ENCODE results near the gene TMEM132C.

The TMEM132C gene

GRCh38 chr12:128607641-128608040 lies 340.7 kb downstream of the TMEM132C start:
- no peak for DNase-seq (ENCODE audit: low read depth in 2 of 2)

DNA sequence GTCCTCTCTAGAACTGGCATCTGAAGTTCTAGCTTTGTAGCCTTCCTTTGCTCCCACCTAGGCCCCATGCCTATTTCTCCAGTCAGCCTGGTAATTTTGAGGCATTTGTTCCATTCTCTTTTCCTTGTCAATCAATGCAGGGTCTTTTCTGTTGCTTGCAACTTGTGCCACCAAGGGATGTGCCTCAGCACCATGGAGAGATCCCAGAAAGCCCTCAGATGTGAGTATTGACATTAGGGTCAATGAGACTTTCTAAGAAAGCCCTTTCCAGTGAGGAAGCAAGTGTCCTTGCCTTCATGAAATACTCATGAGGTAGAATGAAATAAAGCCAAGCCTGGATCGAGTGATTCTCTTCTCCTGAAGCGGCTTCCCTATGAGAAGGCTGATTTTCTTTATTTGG lies 342.9 kb downstream of the TMEM132C start:
- DNase-seq (ENCODE audit: low read depth in 2 of 2), result no peak

DNA sequence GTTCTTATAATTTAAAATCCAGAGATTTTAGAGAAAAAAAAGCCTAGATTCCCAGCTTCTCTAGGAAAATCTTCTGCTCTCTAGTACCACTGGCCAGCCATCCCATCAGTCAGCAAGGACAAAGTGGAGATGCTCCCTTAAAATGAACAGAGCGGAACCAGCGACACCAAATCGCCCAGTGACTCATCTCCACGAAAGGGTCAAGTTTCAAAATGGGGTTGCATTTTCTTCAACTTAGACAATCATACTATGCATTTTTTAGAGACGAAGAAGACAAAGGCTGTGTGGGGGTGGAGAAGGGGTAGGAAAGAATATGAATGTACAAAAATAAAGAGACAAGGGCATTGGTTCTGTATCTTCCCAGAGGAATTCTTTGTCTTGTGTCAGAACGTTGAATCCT lies 344.8 kb downstream of the TMEM132C start:
- DNase-seq (ENCODE audit: low read depth in 2 of 2), result no peak

DNA sequence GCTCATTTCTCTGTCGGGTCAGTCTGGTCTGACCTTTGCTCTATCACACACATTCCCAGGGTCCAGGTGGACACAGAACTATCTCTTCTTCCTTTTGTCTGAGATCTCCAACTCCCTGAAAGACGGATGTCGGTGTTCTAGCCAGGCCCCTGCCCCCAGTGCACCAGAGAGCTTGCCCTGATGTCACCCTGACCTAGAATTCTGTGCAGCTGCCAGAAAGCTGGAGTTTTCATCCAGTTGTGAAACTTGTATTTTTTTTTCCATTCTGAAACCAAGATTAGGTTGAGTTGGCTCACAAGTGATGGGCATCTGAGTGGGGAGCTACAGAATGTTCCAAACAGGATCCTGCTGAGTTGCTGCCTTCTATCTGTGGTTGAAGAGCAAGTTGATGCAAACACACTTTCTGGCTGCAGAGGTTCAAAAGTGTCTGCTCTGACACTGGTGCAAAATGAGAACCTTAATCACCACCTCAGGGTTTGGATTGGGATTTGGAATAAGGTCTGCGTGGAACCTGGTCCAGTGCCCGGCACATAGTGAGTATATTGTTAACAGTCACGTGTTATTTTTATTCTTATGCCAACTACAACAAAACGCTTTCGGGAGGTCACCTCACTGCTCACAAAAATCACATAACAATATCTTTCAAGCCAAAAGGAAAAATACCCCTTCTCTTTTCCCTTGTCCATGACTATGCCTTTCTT lies 345.3 kb downstream of the TMEM132C start:
- DNase-seq (ENCODE audit: low read depth in 2 of 2), result no peak

- no peak for DNase-seq (ENCODE audit: low read depth in 2 of 2)
Measured at GRCh38 chr12:128613837-128614590, 347.0 kb downstream of the TMEM132C start.

- DNase-seq (ENCODE audit: low read depth in 2 of 2), result no peak
Measured at GRCh38 chr12:128617304-128617833, 350.4 kb downstream of the TMEM132C start.

GRCh38 chr12:128619263-128619662 lies 352.3 kb downstream of the TMEM132C start:
- no peak for DNase-seq (ENCODE audit: low read depth in 2 of 2)

DNA sequence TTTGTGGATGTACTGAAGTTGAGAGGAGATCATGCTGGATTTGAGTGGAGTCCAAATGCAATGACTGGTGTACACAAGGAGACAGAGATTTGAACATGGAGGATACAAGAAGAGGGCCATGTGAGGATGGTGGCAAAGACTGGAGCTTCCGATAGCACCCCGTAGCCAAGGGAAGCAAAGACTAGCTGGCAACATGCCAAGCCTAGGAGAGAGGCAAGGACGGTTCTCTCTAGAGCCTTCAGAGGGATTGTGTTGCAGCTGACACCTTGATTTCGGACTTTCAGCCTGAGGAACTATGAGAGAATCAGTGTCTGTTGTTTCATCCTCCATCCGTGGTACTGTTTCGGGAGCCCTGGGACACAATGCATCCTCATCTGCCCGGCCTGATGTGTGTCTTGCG lies 354.3 kb downstream of the TMEM132C start:
- DNase-seq (ENCODE audit: low read depth in 2 of 2), result no peak

GRCh38 chr12:128623748-128624147 lies 356.8 kb downstream of the TMEM132C start:
- no peak for DNase-seq (ENCODE audit: low read depth in 2 of 2)

GRCh38 chr12:128626808-128627320 lies 359.9 kb downstream of the TMEM132C start:
- no peak for DNase-seq (ENCODE audit: low read depth in 2 of 2)

DNA sequence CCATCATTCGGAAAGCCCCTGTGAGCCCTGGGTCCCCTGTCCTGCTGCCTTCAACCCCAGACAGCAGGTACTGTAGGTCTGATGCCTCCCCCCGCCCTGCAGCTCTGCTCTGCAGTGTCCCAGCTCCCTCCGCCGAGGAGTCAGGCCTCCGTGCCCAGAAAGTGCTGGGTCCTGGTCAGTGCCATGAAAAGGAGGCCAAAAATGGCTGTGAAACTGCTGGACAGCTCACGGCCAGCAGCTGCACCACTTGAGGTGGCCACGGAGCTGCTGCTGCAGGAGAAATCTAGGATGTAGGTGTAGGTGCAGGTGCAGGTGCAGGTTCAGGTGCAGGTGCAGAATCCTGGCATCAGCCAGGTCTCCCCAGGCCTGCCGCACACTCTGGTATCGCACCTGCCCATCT lies 360.7 kb downstream of the TMEM132C start:
- DNase-seq (ENCODE audit: low read depth in 2 of 2), result no peak

GRCh38 chr12:128629979-128630378 lies 363.0 kb downstream of the TMEM132C start:
- DNase-seq (ENCODE audit: low read depth in 2 of 2), result no peak

- no peak for DNase-seq (ENCODE audit: low read depth in 2 of 2)
Measured at GRCh38 chr12:128637642-128638606, 371.0 kb downstream of the TMEM132C start.

GRCh38 chr12:128639089-128639488 lies 372.1 kb downstream of the TMEM132C start:
- DNase-seq (ENCODE audit: low read depth in 2 of 2), result no peak

GRCh38 chr12:128643155-128643554 lies 376.2 kb downstream of the TMEM132C start:
- DNase-seq (ENCODE audit: low read depth in 2 of 2), result no peak

GRCh38 chr12:128644664-128645296 lies 377.8 kb downstream of the TMEM132C start:
- peak in 1 of 2 donors; percentile 13 for DNase-seq (ENCODE audit: low read depth in 2 of 2)

GRCh38 chr12:128649902-128650301 lies 382.9 kb downstream of the TMEM132C start:
- DNase-seq (ENCODE audit: low read depth in 2 of 2), result no peak

DNA sequence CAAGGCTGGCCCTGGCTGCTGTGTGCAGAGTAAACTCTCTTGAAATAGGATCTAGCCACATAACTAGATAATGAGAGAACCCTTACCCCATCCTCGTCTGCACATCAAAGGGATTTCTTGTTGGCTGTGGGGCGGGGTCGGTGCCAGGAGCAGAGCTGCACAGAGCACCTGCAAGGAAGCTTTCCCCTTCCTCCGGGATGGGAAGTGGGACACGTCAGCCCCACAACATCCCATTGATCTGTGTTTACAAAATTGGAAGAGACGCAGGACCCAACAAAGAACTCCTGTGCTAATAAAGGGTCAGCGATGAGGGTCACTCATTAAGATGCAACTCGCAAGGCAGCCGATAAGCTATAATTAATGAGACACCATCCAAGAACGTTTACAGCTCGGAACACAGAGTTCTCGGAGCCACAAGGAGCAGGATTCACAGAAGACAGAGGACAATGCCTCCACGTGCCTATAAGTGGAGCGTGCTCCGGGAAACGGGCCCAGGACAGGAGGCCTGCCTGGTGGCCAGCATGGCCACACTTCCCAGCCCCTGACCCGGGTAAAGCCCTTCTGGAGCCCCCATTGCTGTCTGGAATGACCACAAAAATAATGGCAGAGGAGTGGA lies 385.3 kb downstream of the TMEM132C start:
- no peak for DNase-seq (ENCODE audit: low read depth in 2 of 2)

DNA sequence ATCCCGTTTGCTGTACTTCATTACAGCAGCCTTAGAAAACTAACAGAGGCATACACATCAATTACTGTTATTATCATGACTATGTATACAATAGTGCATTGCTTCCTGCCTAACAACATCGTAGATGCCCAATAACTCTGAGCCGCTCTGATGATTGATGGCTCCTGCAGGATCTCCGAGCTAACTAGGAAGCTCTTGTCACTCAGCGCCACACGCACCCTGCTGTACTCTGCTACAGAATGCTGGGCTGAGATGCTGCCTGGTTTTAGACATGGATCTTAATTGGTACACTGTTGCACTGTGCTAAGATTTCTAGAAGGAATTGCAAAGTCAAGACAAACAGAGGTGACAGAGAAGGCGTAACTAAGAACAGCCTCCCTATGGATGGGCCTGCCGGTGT lies 387.5 kb downstream of the TMEM132C start:
- no peak for DNase-seq (ENCODE audit: low read depth in 2 of 2)

GRCh38 chr12:128657378-128657777 lies 390.4 kb downstream of the TMEM132C start:
- DNase-seq (ENCODE audit: low read depth in 2 of 2), result no peak

Measured in stimulated activated CD4-positive, alpha-beta T cell treated with anti-CD3 and anti-CD28 coated beads, Interleukin-15, amount 100 ng/mL, for 48 hours (primary cell).